Stomach (tissue), 9 donors: ENCODE measurements around the gene ATP8A2. TPM values are rescaled to one million over a fixed set of nuclear protein-coding genes. Genes with fewer than 3 reads are reported as not detected.

Source experiments
- DNase-seq, 2 donors: peaks; one replicate each; pipeline versions ENCODE4 v3.0.0 to v3.0.0-alpha.2; 2013 to 2019
- H3K27ac ChIP-seq, 5 donors: fragments of 200-600 bp in 4 of 5; sonication (generic) in 4 of 5; one replicate each; pipeline ENCODE4 v1.5.1; 2013 to 2019; ENCODE audit warnings: mild to moderate bottlenecking in 1 of 5, moderate library complexity in 1 of 5
- H3K27me3 ChIP-seq, 3 donors: fragments of 200-600 bp; sonication (generic); one replicate each; pipeline ENCODE4 v1.5.1; 2017 to 2019; ENCODE audit warnings: mixed run types in 1 of 3
- H3K36me3 ChIP-seq, 4 donors: fragments of 200-600 bp; sonication (generic); 1 replicate in 3 of 4; 2 replicates in 1 of 4; pipeline ENCODE4 v1.5.1; 2016 to 2019
- H3K4me1 ChIP-seq, 4 donors: fragments of 200-600 bp; sonication (generic); one replicate each; pipeline ENCODE4 v1.5.1; 2016 to 2019
- H3K4me3 ChIP-seq, 4 donors: fragments of 200-600 bp; sonication (generic) in 3 of 4; one replicate each; pipeline ENCODE4 v1.5.1; 2016 to 2019; ENCODE audit warnings: mild to moderate bottlenecking in 1 of 4
- H3K9me3 ChIP-seq, 4 donors: fragments of 200-600 bp; sonication (generic); one replicate each; pipeline ENCODE4 v1.5.1; 2016 to 2019
- CTCF ChIP-seq, 7 experiments: fragments of 450-650 bp in 4 of 7; fragments of 200-600 bp in 3 of 7; sonication (generic) in 3 of 7; IDR thresholded peaks; one replicate each; pipeline ENCODE4 v1.5.1; 2016 to 2019; ENCODE audit warnings: antibody characterized with exemption in 7 of 7, control low read depth in 2 of 7, mild to moderate bottlenecking in 1 of 7
- EP300 ChIP-seq: sonication (generic); formaldehyde crosslinking; IDR thresholded peaks from one replicate; pipeline ENCODE4 v1.6.1; 2017; ENCODE audit warnings: antibody characterized with exemption
- POLR2A ChIP-seq, 4 donors: fragments of 450-650 bp; IDR thresholded peaks; one replicate each; pipeline ENCODE4 v1.6.1; 2016; ENCODE audit warnings: antibody characterized with exemption in 4 of 4, control low read depth in 2 of 4, mild to moderate bottlenecking in 1 of 4, moderate library complexity in 1 of 4
- POLR2AphosphoS5 ChIP-seq, 3 donors: sonication (generic); formaldehyde crosslinking; IDR thresholded peaks; one replicate each; pipeline ENCODE4 v1.6.1; 2016; ENCODE audit warnings: antibody characterized with exemption in 3 of 3
- WGBS, 5 donors: extraction: QIAGEN DNeasy Blood & Tissue Kit in 3 of 5; methylation state at CpG; one replicate each; pipeline versions ENCODE4 v1.1.5 to v1.1.7; 2013 to 2018; 5-methylcytosine and 5-hydroxymethylcytosine counted together
- intact Hi-C: fragments of 100-400 bp; cut with DNase I; formaldehyde crosslinking; loops from one replicate; pipeline ENCODE4 v1.15.1; 2023; ENCODE audit warnings: low total_unique reads
- polyA plus RNA-seq, 3 donors: library from polyadenylated mRNA; stranded (reverse); fragments of 200-250 nt; gene quantifications; one replicate each; pipeline ENCODE4 v1.2.3, GENCODE V29; 2013
- total RNA-seq, 5 donors: library from RNA; depleted of rRNA; stranded (reverse); fragments of >200 nt; gene quantifications; one replicate each; pipeline versions ENCODE4 v1.1.0 to v1.2.3, GENCODE V29; 2014 to 2016
- donor health status: healthy with polysubstance abuse.
- donor health status: Bipolar disorder and iron deficiency.
- donor health status: healthy.

ATP8A2 gene
- total and polyA plus RNA-seq, 8 donors = 0.12 to 3.5 (median 0.20) TPM; not detected in 3

GRCh38 chr13:25501231-25501630 is 129.5 kb downstream of the ATP8A2 start:
- Histone ChIP-seq H3K27me3 (peaks cover 0 to 6% (median 0%) of the 10 kb centered on the region in 3 donors), H3K4me3 (no peak overlapping the region), H3K27ac (no peak overlapping the region), H3K4me1 (no peaks in the 10 kb centered on the region), H3K9me3 (no peaks in the 10 kb centered on the region), H3K36me3 (no peaks in the 10 kb centered on the region)
- no peak for DNase-seq
- 57 to 67% (median 64%) methylated on average over 3 of the region's 3 CpGs for WGBS, 5 donors
- no peak for TF ChIP-seq POLR2AphosphoS5 (IDR thresholded peaks at IDR 0.05)
- no peak for TF ChIP-seq POLR2A (IDR thresholded peaks at IDR 0.05)
- TF ChIP-seq EP300 = no peak
- no peak for TF ChIP-seq CTCF (IDR thresholded peaks at IDR 0.05)
- intact Hi-C loops = no loop called here

GRCh38 chr13:25502031-25502430 is 130.3 kb downstream of the ATP8A2 start:
- Histone ChIP-seq H3K36me3 (no peaks in the 10 kb centered on the region), H3K9me3 (no peaks in the 10 kb centered on the region), H3K27me3 (peaks cover 0 to 6% (median 0%) of the 10 kb centered on the region in 3 donors), H3K4me1 (no peaks in the 10 kb centered on the region), H3K4me3 (no peak overlapping the region), H3K27ac (no peak overlapping the region)
- no peak for DNase-seq
- intact Hi-C loops = no loop called here
- 61 to 74% (median 72%) methylated on average over 3 of the region's 3 CpGs for WGBS, 5 donors
- no peak for TF ChIP-seq POLR2A (IDR thresholded peaks at IDR 0.05)
- TF ChIP-seq CTCF (IDR thresholded peaks at IDR 0.05) = no peak
- no peak for TF ChIP-seq POLR2AphosphoS5 (IDR thresholded peaks at IDR 0.05)
- no peak for TF ChIP-seq EP300

- TF ChIP-seq POLR2A (IDR thresholded peaks at IDR 0.05) (no peak), EP300 (no peak), CTCF (IDR thresholded peaks at IDR 0.05) (no peak), POLR2AphosphoS5 (IDR thresholded peaks at IDR 0.05) (no peak)
- Histone ChIP-seq H3K9me3 (no peaks in the 10 kb centered on the region), H3K4me3 (no peak overlapping the region), H3K4me1 (no peaks in the 10 kb centered on the region), H3K27me3 (peaks cover 0 to 6% (median 0%) of the 10 kb centered on the region in 3 donors), H3K36me3 (no peaks in the 10 kb centered on the region), H3K27ac (no peak overlapping the region)
- DNase-seq = no peak
- WGBS, 5 donors = 75 to 90% (median 81%) methylated on average over 6 of the region's 6 CpGs
- intact Hi-C loops = no loop called here
Observed at GRCh38 chr13:25502551-25502950, 130.8 kb downstream of the ATP8A2 start.

- intact Hi-C loops = no loop called here
- Histone ChIP-seq H3K9me3 (no peaks in the 10 kb centered on the region), H3K36me3 (no peaks in the 10 kb centered on the region), H3K27ac (no peak overlapping the region), H3K27me3 (peaks cover 0 to 6% (median 0%) of the 10 kb centered on the region in 3 donors), H3K4me1 (no peaks in the 10 kb centered on the region), H3K4me3 (no peak overlapping the region)
- no peak for TF ChIP-seq POLR2AphosphoS5 (IDR thresholded peaks at IDR 0.05)
- no peak for TF ChIP-seq POLR2A (IDR thresholded peaks at IDR 0.05)
- TF ChIP-seq CTCF (IDR thresholded peaks at IDR 0.05) = no peak
- TF ChIP-seq EP300 = no peak
- 80 to 83% (median 80%) methylated on average over 4 of the region's 4 CpGs for WGBS, 5 donors
- DNase-seq = peak in 1 of 2 donors; percentile 5
Observed at GRCh38 chr13:25503856-25504255, 132.1 kb downstream of the ATP8A2 start.
